NCI-H2227 (cell line): ENCODE results near the gene ZC3H12D.
"Not testable (repeated sequence)": the region's sequence is repeated elsewhere in the genome, so short reads cannot be mapped to it uniquely, and the experiment has no call there.

Source experiments
- DNase-seq: peaks from one replicate; lab custom pipeline; 2025; ENCODE audit not compliant: unreplicated experiment; lab: John Stamatoyannopoulos, UW

ZC3H12D gene

DNA sequence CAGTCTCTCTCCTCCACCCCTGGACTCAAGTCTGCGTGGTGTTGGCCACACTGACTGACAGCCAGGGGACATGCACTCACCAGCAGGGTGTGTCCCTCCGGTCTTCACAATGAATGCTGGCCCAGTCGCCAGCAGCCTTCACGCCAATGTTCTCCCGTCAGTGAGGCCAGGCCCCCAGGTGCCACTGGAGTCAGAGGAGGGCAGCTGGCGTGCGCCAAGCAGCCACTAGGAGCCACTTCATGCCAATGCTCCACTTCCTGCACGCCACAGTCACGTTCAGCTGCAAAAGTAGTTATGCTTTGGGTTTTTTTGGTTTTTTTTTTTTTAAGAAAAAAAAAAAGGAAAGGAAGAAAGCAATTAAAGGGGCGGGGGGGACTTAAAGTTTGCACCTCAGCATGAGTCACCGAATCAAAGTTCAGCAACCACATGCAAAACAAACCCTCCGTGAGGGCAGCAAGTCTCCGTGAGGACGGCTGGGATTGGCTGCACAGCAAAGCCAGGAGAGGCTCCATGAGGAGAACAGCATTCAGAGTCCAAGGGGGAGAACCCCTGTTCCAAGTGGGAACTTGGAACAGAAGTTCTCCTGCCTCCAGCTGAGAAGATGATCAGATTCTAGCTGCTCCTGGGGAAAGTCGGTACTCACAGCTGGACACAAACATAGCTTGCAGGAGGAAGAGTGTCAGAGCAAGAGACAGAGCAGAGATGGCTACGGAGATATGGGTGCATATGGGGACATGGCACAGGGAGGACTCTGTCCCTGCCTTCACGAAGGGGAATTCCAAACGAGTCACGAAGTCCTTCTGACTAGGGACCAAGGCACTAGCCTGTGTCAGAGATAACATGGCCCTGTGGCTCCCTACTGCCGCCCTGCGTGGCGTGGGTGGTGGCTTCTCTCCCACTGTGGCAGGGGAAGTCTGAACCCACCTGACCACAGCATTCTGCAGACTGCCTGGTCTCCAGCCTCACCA is at the start of gene ZC3H12D:
Gene ZC3H12D, minus strand, starts transcription at position 282 of the 968 bp plus-strand sequence. CDS start 10,471 bp downstream, outside the sequence.
- peak; percentile 2 for DNase-seq

DNA sequence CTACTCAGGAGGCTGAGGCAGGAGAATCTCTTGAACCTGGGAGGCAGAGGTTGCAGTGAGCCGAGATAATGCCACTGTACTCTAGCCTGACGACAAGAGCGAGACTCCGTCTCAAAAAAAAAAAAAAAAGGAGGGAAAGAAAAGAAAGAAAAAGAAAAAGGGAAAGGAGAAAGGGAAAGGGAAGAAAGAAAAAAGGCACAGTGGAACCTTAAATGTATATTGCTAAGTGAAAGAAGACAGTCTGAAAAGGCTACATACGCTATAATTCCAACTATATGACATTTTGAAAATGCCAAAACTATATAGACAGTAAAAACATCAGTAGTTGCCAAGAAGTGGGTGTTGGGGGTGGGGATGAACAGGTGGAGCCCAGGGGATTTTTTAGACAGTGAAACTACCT is 44.8 kb upstream of the ZC3H12D start:
- DNase-seq, result no peak

DNA sequence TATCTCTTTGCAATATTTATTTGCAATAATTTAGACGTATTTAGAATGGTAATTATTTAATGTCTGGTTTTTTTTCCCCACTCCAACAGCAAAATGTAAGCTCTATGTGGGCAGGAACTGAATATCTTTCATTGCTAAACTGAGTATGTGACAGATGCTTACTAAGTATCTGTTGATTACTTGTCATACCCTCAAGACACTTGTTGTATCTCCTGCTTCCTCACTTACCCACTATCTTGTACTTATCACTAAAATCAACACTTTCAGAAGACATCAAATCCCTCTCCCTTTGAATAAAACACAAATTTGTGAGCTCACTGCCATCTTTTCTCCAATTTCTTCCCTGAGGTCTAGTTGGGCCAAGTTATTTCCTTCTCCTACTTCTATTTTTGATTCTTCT is 30.7 kb upstream of the ZC3H12D start:
- no peak for DNase-seq

DNA sequence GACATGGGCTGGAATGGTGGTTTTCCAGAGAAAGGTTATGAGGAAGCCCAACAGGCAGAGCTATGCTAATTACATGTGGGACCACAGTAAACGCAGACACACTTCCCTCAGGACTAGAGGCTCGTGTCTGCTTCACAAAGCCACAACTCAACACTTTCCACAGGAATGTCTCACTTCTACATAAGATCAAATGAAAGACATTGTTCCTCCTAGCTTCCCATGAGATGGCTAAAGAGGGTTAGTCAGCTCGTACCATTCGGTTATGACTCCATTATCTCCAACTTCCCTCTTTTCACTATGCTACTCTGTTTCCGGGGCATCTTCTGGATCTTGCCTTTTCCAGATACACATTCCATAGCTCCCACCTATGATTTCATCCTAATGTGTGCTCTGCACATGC is 29.1 kb upstream of the ZC3H12D start:
- DNase-seq, result no peak

DNA sequence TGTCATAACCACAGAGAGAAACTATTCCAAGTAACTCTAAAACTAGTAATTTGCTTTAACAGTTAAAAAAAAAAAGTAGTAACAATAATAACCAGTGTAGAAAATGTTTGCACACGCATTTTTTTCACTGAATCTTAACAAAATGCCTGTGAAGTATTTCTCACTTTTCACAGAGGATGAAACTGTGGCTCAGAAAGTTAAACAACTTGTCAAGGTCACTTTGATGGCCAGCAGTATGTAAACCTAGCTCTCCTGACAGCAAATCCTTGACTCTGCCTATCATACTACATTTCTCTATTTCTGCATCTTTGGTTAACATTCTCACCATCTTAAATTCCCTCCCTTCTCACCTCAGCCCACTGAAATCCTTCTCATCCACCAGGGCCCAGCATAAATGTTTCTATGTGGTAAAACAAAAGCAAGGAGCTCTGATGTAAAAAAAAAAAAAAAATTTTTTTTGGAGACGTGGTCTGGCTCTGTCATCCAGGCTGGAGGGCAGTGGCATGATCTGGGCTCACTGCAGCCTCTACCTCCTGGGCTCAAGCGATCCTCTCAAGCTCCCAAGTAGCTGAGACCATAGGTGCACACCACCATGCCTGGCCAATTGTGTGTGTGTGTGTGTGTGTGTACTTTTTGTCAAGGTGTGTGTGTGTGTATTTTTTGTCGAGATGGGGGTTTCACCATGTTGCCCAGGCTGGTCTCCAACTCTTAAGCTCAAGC is 26.1 kb upstream of the ZC3H12D start:
- no peak for DNase-seq

DNA sequence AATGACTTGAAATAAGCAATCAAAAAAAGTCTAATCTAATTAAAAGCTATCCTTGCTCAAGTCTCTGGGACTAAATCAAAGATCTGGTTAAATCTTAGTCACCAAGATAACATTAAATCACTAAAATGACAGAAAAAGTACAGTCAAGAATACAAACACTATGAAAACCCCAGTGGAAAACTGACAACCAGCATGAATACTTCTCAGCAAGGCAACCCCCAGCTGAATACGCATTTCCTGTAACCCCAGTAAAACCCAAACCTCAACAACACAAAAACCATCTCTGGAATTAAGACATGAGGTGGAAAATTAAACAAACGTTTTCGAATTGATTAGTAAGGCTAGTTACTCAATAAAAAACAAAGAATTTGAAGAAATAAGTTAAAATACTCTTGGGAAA is 23.7 kb upstream of the ZC3H12D start:
- no peak for DNase-seq

DNA sequence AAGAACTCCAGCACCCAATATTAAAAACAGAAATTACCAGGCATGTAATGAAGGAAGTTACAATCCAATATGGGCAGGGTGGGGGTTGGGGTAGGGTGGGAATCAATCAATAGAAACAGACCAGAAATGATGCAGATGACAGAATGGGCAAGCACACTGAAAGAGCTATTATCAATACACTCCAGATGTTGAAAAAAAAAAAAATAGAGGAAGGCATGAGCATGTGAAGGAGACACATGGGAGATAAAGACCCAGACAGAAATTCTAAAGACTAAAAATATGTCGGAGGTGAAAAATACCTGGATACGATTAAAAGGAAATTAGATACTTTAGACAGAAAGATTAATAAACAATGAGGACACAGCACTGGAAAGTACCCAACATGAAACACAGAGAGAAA is 19.1 kb upstream of the ZC3H12D start:
- DNase-seq, result no peak

DNA sequence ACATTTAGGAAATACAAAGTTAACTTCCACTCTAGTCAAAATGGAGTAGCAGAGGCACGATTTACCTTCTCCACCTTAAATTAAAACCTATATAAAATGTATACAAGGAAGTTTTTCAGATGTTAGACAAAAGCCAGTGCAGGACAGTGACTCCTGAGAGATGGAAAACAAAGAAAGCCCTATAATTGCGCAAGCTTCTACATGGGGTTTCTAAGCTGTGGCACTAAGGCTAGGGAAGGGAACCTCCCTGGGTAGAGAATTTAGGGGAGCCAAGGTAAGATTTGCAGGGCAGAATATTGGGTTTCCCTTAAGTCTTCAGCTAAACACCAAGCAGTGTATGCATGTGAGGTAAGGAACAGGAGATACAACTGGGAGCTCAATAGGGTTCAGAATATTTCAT is 18.5 kb upstream of the ZC3H12D start:
- DNase-seq, result no peak

DNA sequence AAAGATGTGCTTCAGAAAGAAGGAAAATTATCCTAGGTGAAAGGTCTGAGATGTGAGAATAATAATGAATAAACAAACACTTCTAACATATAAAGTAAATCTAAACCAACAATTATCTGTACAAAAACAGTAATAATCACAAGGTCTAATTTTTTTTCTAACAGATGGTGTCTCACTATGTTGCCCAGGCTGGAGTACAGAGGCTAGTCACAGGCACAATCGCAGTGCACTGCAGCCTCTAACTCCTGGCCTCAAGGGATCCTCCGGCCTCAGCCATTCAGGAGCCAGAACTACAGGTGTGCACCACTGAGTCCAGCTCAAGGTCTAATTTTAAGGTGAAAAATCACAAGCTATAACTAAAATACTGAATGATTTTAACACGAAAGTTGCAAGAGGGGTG is 17.0 kb upstream of the ZC3H12D start:
- DNase-seq, result no peak

DNA sequence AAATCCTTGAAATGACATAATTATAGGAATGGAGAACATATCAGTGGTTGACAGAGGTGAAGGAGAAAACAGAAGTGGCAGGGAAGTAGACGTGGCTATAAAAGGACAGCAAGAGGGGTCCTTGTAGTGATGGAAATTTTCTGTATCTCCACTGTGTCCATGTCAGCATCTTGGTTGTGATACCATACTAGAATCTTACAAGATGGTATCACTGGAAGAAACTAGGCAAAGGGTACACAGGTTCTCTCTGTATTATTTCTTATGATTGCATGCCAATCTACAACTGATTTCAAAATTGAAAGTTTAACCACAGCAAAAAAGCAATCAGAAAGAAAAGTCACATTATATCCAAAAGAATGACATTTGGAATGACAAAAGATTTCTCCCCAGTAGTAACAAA is 16.4 kb upstream of the ZC3H12D start:
- no peak for DNase-seq

DNA sequence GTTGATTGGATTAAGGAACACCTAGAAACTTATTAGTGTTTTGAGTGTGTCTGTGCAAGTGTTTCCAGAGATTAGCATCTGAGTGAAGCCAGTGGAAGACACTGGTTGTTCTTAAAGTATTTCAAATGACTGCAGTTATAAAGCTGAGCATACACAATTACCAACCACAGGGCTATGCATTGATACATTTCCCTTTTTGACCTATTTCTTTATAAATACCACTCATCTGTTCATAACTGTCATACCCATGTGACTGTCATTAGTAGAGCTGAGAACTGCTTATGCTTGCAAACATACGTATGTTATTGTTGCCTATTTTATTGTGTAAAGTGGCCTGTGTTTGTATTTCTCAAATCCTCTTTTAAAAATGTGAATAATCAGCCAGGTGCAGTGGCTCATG is 15.3 kb upstream of the ZC3H12D start:
- no peak for DNase-seq

DNA sequence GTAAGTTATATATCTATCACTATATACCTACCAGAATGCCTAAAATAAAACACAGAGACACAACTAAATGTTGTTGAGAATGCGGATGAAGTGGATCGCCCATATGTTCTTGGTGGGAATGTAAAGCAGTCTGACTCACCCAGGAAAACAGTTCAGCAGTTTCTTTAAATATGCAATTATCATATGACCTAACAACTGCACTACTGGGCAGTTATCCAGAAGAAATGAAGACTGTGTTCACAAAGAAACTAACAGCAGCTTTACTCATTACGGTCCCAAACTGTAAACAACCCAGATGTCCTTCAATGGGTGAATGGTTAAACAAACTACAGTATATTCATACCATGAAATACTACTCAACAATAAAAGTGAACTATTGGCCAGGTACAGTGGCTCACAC is 14.3 kb upstream of the ZC3H12D start:
- DNase-seq, result no peak

DNA sequence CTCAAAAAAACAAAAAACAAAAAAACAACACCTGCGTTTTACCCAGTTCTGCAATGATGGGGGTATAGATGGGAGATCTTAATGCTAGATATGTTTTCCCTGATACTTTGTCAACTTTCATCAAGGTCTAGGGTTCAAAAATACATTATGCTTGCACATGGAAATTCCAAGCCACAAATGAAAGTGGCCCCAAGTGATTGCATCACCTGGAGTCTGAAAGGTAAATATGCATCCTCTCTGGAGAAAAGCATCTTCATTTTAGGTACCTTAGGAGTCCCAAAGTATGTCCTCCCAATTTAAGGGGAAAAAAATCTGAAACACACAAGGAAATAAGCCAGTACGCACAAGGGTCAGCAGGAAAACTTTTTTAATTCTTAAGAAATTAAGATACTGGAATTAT is 12.6 kb upstream of the ZC3H12D start:
- no peak for DNase-seq

DNA sequence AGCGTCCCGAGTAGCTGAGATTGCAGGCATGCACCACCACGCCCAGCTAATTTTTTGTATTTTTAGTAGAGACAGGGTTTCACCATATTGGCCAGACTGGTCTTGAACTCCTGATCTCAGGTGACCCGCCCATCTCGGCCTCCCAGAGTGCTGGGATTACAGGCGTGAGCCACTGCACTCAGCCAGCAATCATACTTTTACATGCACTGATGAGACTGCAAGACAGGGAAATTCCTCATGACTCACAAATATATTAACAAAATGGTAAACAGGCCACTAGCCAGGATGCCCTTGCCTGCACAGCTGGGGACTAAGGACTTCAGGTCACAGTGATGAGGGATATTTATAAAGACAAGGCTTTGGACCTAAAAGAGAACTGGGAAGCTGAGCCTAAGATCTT is 11.8 kb upstream of the ZC3H12D start:
- not testable (repeated sequence) for DNase-seq

DNA sequence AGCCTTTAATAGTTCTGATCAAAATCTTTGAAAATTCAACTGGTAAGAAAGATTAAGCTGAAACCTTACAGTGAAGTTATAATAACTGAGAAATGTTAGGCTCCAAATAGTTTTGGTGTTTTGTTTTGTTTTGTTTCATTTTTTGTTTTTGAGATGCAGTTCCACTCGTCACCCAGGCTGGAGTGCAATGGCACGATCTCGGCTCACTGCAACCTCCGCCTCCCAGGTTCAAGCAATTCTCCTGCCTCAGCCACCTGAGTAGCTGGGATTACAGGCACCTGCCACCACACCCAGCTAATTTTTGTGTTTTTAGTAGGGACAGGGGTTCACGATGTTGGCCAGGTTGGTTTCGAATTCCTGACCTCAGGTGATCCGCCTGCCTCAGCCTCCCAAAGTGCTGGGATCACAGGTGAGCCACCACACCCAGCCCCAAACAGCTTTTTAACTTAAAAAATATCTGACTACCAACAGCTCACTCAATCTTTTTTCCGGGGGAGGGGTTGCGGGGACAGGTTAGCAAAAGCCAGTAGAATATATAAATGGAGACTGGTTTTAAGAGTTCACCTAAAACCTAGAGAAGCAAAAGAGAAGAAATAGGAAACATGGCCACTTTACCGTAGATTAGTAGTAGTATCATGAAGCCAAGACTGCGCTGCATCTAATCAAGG is 10.7 kb upstream of the ZC3H12D start:
- not testable (repeated sequence) for DNase-seq

DNA sequence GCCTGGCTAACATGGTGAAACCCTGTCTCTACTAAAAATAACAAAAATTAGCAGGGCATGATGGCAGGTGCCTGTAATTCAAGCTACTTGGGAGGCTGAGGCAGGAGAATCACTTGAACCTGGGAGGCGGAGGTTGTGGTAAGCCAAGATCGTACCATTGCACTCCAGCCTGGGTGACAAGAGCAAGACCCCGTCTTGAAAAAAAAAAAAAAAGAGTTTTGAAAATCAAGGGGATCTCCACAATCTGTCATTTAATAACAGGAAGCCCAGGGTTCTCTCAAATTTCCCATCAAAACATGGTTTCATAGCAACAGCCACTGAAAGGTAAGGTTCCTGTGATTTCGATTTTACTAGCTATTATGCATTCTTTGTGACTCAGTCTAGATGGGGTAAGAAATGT is 10.0 kb upstream of the ZC3H12D start:
- DNase-seq, result not testable (repeated sequence)

DNA sequence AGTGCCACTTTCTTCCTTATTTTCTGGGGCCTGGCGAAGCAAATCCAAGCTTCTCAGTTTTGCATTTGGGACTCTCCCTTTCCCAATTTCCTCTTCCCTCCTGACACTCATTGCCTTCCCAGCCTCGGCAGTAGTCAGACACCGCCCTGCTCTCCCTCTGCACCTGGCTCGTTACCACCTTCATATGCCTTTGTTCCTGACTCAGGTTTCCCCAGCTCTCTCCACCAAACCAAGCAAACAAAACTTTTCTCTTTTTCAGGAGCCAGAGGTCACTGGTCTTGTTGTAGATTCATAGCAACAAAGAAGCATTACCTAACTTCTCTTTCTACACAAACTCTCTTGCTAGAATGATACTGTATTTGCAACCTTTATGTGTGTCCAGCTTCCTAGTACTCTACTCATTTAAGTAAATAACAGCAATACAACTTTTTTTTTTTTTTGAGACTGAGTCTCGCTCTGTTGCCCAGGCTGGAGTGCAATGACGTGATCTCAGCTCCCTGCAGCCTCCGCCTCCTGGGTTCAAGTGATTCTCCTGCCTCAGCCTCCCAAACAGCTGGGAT is 9.0 kb upstream of the ZC3H12D start:
- no peak for DNase-seq

DNA sequence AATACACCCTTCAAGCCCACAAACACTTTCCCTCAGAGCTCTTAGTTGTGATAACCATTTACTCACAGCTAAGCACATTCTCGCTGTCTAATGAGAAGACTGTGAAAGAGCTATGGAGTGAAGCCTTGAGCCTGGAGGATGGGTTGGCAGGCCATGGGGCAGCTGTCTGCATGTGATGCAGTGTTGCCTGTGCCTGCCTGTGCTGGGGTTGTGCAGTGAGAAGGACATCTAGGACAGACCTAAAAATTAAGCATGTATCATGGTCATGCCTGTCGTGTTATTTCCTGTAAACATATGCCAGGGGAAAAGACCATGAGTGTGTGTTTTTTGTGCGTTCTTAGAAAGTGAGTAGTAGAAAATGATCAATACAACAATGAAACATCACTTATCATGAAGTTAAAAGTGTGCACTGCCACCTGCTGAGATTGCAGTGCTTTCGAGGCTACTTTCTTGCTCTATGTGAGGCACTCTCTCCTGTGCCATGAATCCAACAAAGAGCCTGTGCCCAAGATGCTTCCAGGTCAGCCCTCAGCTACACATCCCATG is 8.1 kb upstream of the ZC3H12D start:
- DNase-seq, result no peak

DNA sequence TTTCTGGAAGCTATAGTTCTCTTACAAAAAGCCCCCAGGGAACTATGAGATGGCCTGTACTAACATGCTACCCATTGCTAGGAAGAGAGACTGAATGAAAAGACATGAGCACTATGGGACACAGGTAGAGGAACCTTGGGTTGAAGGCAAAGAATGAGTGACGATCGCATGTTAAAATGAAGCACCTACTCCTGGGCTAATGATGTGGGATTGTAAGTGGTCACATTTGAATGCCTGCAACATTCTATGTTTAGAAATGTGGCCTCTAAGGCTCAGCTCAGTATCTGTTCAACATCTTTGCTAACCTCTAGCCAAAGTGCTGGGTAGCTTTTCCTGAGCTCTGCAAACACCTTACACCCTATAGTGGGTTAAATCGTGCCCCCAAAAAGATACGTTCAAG is 5.2 kb upstream of the ZC3H12D start:
- no peak for DNase-seq

DNA sequence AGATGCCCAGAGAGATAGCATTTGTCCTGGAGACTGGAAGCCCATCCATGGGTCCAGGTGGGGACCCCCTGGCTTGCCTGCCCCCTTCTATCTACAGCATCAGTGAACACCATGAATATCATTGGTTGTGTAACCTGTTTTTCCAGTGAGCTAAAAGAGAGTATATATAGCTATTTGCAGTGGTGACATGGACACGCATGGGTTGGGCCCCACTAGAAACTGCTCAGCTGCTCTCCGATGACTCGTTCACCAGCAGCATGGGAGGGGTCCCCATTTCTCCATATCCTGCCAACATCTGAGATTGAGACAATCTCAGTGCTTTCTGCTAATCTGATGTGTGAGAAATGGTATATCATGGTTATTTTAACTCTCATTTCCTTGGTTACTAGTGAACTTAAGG is 4.0 kb upstream of the ZC3H12D start:
- no peak for DNase-seq

DNA sequence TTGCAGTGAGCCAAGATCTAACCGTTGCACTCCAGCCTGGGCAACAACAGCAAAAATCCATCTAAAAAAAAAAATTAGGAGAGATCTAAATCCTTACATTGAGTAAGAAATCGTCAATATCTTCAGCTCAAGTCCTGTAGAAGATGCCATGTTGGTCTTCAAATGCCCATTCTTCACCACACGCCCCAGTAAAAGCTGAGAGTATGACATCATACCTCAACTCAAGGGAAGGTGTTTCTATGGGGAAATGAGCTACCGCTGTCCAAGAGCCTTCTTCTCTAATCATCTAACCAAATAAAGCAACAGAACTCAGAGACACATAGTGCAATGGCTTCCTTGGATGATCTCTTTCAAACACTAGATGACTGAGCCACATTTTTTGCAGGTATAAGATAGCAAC is 2.5 kb upstream of the ZC3H12D start:
- no peak for DNase-seq
